IPS-20b (cell line): ENCODE measurements around the gene SNX20.

ENCODE experiments used
- H3K27ac ChIP-seq: one replicate; pipeline ENCODE4 v1.5.1; 2013; ENCODE audit warnings: low read length
- H3K27me3 ChIP-seq: 2 replicates; pipeline ENCODE4 v1.6.1; 2013; ENCODE audit warnings: mild to moderate bottlenecking, low read length, inconsistent platforms; ENCODE audit not compliant: insufficient read depth
- H3K36me3 ChIP-seq: 2 replicates; pipeline ENCODE4 v1.6.1; 2013; ENCODE audit warnings: low read depth, mild to moderate bottlenecking, inconsistent platforms, low read length, moderate library complexity; ENCODE audit not compliant: insufficient read depth
- H3K4me1 ChIP-seq: 2 replicates; pipeline ENCODE4 v1.6.1; 2013; ENCODE audit warnings: mild to moderate bottlenecking, control low read depth, inconsistent platforms, low read length, moderate library complexity; ENCODE audit not compliant: insufficient read depth
- H3K4me3 ChIP-seq: 2 replicates; pipeline ENCODE4 v1.5.1; 2013; ENCODE audit warnings: mild to moderate bottlenecking, low read length, inconsistent platforms
- H3K9ac ChIP-seq: 2 replicates; pipeline ENCODE4 v1.6.1; 2013; ENCODE audit warnings: low read depth, mild to moderate bottlenecking, inconsistent platforms, low read length, moderate library complexity
- H3K9me3 ChIP-seq: 2 replicates; pipeline ENCODE4 v1.6.1; 2013; ENCODE audit warnings: mild to moderate bottlenecking, low read depth, low read length, inconsistent platforms; ENCODE audit not compliant: insufficient read depth

Gene SNX20

GRCh38 chr16:50688867-50689266 lies 7.8 kb upstream of the SNX20 start:
- Histone ChIP-seq H3K4me3 (no peak overlapping the region), H3K4me1 (no peaks in the 10 kb centered on the region), H3K27ac (no peak overlapping the region), H3K9ac (no peak overlapping the region), H3K9me3 (no peaks in the 10 kb centered on the region), H3K36me3 (no peaks in the 10 kb centered on the region), H3K27me3 (peaks cover 26% of the 10 kb centered on the region)

GRCh38 chr16:50688083-50688482 lies 7.0 kb upstream of the SNX20 start:
- Histone ChIP-seq H3K27me3 (peaks cover 20% of the 10 kb centered on the region), H3K36me3 (no peaks in the 10 kb centered on the region), H3K27ac (no peak overlapping the region), H3K4me3 (no peak overlapping the region), H3K9me3 (no peaks in the 10 kb centered on the region), H3K4me1 (no peaks in the 10 kb centered on the region), H3K9ac (no peak overlapping the region)

- Histone ChIP-seq H3K4me3 (no peak overlapping the region), H3K36me3 (no peaks in the 10 kb centered on the region), H3K27ac (no peak overlapping the region), H3K27me3 (no peaks in the 10 kb centered on the region), H3K4me1 (no peaks in the 10 kb centered on the region), H3K9me3 (no peaks in the 10 kb centered on the region), H3K9ac (no peak overlapping the region)
Measured at GRCh38 chr16:50685462-50686063, 4.5 kb upstream of the SNX20 start.

DNA sequence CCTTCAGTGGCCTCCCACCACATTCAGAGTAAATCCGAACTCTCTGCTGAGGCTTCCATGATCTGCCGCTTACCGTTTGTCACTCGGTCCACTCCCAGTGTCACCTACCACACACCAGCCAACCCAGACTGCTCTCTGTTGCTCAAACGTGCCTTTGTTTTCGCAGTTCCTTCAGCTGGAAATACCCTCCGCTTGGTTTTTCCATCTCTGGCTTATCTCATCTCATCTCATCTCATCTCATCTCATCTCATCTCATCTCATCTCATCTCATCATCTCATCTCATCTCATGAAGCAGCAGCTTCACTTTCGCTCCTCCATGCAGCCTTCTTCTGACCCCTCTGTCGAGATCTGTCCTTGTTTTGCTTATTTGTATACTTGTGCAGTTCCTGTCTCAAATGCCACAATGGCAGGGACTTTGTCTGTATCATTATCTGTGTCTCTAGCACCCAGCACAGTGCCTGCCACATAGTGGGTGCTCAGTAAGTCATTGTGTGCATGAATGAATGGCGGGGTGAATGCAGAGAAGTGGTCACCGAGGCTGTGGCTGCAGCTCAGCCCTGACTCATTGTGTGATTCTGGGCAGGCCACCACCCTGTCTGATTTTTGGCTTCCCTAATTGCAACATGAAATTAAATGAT lies 3.8 kb upstream of the SNX20 start:
- Histone ChIP-seq H3K9me3 (no peaks in the 10 kb centered on the region), H3K27ac (no peak overlapping the region), H3K27me3 (no peaks in the 10 kb centered on the region), H3K4me1 (no peaks in the 10 kb centered on the region), H3K9ac (no peak overlapping the region), H3K36me3 (no peaks in the 10 kb centered on the region), H3K4me3 (no peak overlapping the region)

DNA sequence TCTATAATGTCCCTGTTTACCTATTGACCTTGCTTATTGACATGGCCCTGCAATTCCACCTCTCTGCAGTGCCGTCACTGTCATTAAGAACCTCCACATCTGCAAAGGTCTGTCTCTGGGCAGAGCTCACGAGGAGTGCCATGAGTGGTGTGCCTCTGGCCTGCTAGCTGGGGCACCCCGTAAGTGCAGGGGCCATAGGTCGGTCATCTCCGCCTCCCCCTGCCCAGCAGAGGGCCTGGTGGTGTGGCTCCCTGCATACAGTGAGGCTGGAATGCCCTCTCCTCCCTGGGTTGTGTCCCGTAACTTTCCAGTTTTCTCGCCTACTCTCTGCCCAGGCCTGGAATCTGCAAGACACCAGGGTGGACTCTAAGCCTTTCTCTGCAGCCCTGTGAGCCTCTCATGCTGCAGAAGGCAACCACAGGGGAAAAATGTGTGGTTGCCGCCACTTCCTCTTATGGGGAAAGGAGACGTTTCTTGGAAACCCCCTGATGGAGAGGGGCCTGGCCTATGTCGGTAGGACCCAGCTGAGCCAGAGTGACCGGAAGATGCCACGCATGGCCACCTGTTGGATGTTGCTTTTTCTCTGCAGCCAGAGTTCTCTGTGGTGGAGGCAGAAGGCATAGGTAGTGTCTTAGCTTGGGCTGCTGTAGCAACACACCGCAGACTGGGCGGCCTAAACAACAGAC lies 2.7 kb upstream of the SNX20 start:
- Histone ChIP-seq H3K9ac (no peak overlapping the region), H3K27ac (no peak overlapping the region), H3K27me3 (no peaks in the 10 kb centered on the region), H3K4me3 (no peak overlapping the region), H3K36me3 (no peaks in the 10 kb centered on the region), H3K4me1 (no peaks in the 10 kb centered on the region), H3K9me3 (no peaks in the 10 kb centered on the region)

GRCh38 chr16:50680556-50680893 lies 587 bp downstream of the SNX20 start:
- Histone ChIP-seq H3K36me3 (no peaks in the 10 kb centered on the region), H3K9ac (no peak overlapping the region), H3K27ac (no peak overlapping the region), H3K4me3 (no peak overlapping the region), H3K4me1 (no peaks in the 10 kb centered on the region), H3K27me3 (no peaks in the 10 kb centered on the region), H3K9me3 (no peaks in the 10 kb centered on the region)

DNA sequence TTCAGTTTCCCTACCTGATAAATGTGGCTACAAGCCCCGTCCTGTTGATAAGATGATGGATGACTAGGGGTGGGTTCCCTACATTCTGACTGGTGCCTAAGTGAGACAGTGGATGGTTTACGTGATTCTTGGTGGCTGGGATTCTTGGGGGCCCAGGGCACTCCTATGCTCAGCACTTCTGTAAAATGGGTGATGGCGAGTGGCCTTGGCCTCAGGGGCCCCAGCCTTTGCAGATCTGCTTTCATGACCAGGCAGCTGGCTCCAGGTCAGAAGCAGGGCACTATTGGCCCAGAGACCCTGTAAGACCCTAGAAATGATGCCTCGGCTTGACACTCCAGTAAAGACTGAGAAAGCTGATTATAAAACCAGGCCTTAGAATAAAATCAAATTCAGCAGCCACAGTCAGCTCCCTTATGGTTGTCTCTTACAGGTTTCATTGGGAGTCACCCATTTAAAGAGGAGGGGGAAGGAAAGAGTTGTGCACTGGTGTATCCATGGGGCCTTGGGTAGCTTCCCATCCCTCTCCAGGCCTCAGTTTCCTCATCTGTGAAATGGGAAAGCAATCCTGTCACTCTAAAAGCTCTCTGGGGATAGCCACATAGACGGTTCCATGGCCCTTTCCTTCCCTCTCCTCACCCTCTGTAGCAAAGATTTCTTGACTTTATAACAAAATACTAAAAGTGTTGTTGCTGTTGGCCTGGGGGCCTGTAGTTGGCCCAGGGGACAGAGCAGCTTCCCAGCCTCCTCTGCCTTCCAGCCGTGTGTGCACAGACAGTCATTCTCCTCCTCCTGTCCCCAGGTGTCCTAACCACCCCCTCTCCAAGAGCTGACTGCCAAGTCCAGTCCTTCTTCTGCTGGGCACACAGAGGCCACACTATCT lies 1.2 kb downstream of the SNX20 start:
- no peaks in the 10 kb centered on the region for H3K4me1 ChIP-seq
- no peak overlapping the region for H3K27ac ChIP-seq
- H3K9me3 ChIP-seq, result no peaks in the 10 kb centered on the region
- no peak overlapping the region for H3K4me3 ChIP-seq
- H3K27me3 ChIP-seq, result no peaks in the 10 kb centered on the region
- no peaks in the 10 kb centered on the region for H3K36me3 ChIP-seq
- H3K9ac ChIP-seq, result no peak overlapping the region

GRCh38 chr16:50679266-50679665 lies 1.8 kb downstream of the SNX20 start:
- Histone ChIP-seq H3K27ac (no peak overlapping the region), H3K4me3 (no peak overlapping the region), H3K9me3 (no peaks in the 10 kb centered on the region), H3K27me3 (no peaks in the 10 kb centered on the region), H3K9ac (no peak overlapping the region), H3K36me3 (no peaks in the 10 kb centered on the region), H3K4me1 (no peaks in the 10 kb centered on the region)

GRCh38 chr16:50678531-50678930 lies 2.6 kb downstream of the SNX20 start:
- no peak overlapping the region for H3K9ac ChIP-seq
- no peak overlapping the region for H3K4me3 ChIP-seq
- H3K36me3 ChIP-seq, result no peaks in the 10 kb centered on the region
- H3K4me1 ChIP-seq, result no peaks in the 10 kb centered on the region
- H3K9me3 ChIP-seq, result no peaks in the 10 kb centered on the region
- no peak overlapping the region for H3K27ac ChIP-seq
- no peaks in the 10 kb centered on the region for H3K27me3 ChIP-seq

DNA sequence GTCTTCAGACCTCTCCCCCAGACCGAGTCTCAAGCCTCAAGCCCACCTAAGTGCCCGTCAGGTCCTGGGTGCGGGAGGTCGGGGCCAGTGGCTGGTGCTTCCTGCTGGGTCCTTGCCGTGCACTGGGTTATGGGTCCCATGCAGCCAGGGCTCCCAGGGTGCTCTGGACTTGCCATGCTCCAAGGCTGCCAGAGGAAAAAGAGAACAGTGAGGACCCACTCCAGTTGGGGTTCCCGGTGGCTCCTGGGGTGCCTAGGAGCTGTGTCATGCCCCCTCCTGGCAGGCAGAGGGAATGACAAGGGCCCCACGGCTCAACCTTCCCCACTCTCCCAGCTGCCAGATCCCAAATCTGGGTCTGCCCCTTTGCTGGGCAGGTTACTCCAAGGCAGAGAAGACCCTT lies 3.8 kb downstream of the SNX20 start:
- Histone ChIP-seq H3K36me3 (no peaks in the 10 kb centered on the region), H3K27me3 (no peaks in the 10 kb centered on the region), H3K9me3 (peaks cover 6% of the 10 kb centered on the region), H3K4me1 (no peaks in the 10 kb centered on the region), H3K27ac (no peak overlapping the region), H3K9ac (no peak overlapping the region), H3K4me3 (no peak overlapping the region)

GRCh38 chr16:50676684-50677225 lies 4.4 kb downstream of the SNX20 start:
- no peaks in the 10 kb centered on the region for H3K36me3 ChIP-seq
- no peak overlapping the region for H3K27ac ChIP-seq
- no peaks in the 10 kb centered on the region for H3K4me1 ChIP-seq
- no peaks in the 10 kb centered on the region for H3K27me3 ChIP-seq
- H3K9ac ChIP-seq, result no peak overlapping the region
- H3K4me3 ChIP-seq, result no peak overlapping the region
- peaks cover 12% of the 10 kb centered on the region for H3K9me3 ChIP-seq
